Fibroblast of villous mesenchyme (primary cell): ENCODE data around the gene CEP68. TPM values are rescaled to one million over a fixed set of nuclear protein-coding genes. Genes with fewer than 3 reads are reported as not detected.
"Not testable (repeated sequence)": the region's sequence is repeated elsewhere in the genome, so short reads cannot be mapped to it uniquely, and the experiment has no call there.

Experiments used
- DNase-seq: peaks from one replicate; pipeline ENCODE4 v3.0.0-alpha.2; 2010; ENCODE audit warnings: low read depth
- H3K4me3 ChIP-seq: 2 replicates; pipeline ENCODE4 v1.5.1; 2011; ENCODE audit warnings: low read depth, mild to moderate bottlenecking, low read length
- total RNA-seq: library from RNA; depleted of rRNA; stranded (reverse); fragments of >200 nt; gene quantifications from 2 replicates; pipeline ENCODE4 v1.2.3, GENCODE V29; 2012
- TF ChIP-seq, protein P1 (sequence below): IDR thresholded peaks from 2 replicates; pipeline ENCODE4 v1.5.1; 2012; ENCODE audit warnings: low read depth, mild to moderate bottlenecking, low read length; ENCODE audit not compliant: insufficient read depth

Gene CEP68
- total RNA-seq, 1 donor = 9.9 TPM

DNA sequence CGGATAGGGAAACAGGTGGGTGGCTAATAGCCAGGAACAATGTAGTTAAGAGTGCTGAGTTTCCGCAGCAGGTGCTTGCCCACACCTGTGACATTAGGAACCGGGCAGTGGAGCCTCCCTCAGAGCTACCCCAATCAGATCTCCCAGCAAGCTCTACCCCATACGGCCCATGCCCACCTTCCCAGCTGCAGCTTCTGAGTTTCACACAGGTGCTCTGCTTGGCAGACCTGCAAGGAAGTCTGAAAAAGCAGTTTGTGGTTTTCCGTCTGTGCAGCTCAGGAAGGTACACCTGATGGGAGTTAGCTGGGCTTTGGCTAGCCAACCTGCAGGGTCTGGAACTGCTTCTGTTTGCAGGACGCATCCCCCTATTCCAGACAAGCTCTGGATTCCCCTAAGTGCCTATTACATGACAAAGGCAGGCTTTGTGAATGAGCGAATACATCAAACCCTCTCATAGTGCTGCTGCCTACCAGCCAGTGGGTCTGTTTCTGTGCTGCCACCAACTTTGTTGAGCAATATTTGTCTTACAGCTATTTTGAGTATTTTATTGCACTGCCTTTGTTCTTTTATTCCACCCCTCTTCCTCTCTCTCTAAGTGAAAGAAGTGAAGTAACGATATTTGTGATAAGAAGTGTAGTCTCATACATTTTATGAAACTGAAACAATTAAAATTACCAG is 24.7 kb upstream of the CEP68 start:
- TF ChIP-seq, protein P1, sequence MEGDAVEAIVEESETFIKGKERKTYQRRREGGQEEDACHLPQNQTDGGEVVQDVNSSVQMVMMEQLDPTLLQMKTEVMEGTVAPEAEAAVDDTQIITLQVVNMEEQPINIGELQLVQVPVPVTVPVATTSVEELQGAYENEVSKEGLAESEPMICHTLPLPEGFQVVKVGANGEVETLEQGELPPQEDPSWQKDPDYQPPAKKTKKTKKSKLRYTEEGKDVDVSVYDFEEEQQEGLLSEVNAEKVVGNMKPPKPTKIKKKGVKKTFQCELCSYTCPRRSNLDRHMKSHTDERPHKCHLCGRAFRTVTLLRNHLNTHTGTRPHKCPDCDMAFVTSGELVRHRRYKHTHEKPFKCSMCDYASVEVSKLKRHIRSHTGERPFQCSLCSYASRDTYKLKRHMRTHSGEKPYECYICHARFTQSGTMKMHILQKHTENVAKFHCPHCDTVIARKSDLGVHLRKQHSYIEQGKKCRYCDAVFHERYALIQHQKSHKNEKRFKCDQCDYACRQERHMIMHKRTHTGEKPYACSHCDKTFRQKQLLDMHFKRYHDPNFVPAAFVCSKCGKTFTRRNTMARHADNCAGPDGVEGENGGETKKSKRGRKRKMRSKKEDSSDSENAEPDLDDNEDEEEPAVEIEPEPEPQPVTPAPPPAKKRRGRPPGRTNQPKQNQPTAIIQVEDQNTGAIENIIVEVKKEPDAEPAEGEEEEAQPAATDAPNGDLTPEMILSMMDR = no peak
- no peak overlapping the region for H3K4me3 ChIP-seq
- DNase-seq = no peak

DNA sequence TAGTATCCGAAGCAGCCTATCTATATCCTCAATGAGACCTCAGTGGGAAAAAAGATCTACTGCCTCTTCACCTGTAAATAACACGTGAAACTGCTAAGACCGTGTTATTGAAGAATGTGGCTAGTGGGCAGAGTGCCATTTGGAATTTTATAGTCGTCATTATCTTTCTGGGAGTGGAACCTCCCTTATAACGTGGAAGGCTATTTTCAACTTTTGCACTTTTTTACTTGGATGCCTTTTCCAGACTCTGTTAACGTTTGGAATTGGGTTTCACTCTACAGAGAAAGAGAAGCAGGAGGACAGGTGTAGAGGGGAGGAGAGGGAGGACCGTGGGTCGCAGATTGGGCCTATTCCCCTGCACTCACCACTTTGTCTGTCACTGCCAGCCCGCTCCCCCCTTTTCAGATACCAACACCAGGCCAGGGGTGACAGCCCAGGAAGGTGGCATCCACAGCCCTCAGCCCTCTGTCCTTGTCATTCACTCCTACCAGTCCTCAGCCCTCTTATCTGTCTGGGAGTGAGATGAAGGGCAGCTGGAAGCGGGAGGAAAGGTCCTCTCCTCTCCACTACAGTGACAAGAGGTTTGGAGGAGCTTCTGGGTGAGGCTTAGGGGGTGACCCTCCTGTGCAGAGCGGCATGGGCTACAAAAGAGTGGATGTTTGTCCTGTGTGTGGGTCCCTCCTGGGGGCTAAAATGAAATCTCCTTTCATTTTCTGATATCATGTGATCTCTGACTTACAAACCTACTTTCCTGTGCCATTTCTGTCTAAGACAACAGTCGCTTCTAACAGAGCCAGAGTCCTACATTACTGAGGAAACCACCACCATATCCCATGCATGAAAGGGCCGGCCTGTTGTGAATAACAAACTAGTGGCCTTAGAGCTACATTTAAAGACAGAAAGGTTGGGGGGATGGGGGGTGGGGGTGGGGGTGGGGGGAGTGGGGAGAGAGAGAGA is 23.9 kb upstream of the CEP68 start:
- TF ChIP-seq, protein P1 = no peak

DNA sequence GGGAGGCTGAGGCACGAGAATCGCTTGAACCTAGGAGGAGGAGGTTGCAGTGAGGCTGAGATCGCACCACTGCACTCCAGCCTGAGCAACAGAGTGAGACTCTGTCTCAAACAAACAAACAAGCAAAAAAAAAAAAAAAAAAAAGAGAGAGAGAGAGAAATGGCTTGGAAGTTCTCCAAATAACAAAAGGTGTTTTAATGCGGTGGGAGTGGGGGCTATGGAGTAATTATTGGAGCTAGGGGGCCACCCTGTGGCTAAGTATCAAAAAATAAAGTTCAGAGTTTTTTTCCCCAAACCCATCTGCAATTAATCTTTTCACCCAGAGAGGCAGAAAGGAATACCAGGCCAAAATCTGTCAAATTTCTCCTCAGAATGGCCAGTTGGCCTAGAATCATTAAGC is 23.0 kb upstream of the CEP68 start:
- peak; percentile 10 for DNase-seq
- TF ChIP-seq, protein P1 = peak; percentile 12

More for the DNA sequence above, 23.9 kb upstream of the CEP68 start:
- no peak overlapping the region for H3K4me3 ChIP-seq
- DNase-seq = no peak

DNA sequence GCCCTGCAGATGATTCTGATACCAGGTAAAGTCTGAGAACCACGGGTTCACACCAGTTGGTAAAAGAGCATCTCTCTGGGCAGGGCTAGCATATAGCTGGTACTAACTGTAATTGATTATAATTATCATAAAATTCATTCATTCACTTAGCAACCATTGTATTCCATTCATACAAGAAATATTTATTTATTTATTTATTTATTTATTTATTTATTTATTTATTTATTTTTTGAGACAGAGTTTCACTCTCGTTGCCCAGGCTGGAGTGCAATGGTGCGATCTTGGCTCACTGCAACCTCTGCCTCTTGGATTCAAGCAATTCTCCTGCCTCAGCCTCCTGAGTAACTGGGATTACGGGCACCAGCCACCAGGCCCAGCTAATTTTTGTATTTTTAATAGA is 22.5 kb upstream of the CEP68 start:
- not testable (repeated sequence) for DNase-seq

More for the DNA sequence above, 23.0 kb upstream of the CEP68 start:
- no peak overlapping the region for H3K4me3 ChIP-seq

DNA sequence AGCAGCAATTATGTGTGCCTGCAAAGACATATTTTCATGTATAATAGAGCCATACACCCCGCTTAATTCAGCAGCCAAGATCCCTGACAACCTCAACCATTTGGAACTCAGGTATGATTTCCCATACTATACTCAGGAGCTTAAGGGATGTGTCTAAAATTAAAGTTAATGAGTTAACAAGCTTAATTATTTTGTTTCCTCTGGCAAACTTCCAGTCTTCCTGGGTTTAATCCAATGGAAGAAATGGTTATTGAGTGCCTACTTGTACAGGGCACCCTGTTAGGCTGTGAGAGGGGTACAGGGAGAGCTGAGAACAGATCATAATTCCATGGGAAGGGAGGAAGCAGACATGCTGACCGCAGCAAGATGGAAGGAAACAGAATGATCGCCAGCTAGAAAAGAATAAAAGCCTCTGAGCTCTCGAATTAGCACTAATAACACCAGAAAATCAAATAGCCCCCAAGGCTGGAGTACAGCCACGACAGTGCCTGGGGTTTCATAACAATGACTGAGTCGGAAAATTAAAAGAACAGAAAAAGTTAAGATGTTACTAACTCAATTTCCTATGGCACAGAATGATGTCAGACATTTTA is 20.8 kb upstream of the CEP68 start:
- H3K4me3 ChIP-seq = no peak overlapping the region
- no peak for DNase-seq
- TF ChIP-seq, protein P1 = no peak

More for the DNA sequence above, 22.5 kb upstream of the CEP68 start:
- not testable (repeated sequence) for H3K4me3 ChIP-seq

DNA sequence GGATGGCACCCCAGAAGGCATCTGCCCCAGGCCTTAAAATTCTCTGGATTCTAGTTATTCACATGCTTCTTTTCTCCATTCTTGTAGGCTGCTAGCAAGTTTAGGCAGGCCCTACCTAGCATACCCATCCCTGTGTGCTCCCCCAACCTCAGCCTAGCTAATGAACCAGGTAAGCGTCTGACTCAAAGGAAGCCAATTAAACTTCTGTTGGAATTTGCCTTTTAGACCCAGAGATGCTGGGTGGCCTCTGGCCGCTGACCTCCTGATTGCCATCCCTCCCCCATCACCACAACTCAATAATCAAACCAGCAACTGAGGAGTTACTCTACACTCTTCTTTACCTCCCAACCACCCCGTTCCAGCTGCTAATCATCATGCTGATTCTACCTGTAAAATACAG is 19.0 kb upstream of the CEP68 start:
- no peak overlapping the region for H3K4me3 ChIP-seq
- DNase-seq = no peak
- TF ChIP-seq, protein P1 = no peak

DNA sequence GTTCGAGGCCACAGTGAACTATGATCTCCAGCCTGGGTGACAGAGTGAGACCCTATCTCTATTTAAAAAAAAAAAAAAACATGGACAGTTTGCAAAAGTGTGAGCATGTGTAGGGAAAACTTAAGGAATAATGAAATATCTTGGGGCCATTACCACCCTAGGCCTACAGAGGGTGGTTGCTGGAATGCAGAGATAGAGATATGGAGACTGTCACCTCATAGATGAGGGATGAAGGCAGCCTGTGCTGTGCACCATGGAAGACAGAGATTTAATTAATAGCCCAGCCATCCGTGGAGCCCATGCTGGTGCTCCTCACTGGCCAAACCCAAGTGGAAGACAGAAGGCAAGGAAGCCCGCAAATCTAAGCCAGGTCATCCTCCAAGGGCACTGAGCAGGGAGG is 16.6 kb upstream of the CEP68 start:
- no peak overlapping the region for H3K4me3 ChIP-seq
- DNase-seq = no peak
- TF ChIP-seq, protein P1 = no peak
